HG02970 (cell line): Measurements from ENCODE around the gene OCIAD2.
"Not testable (repeated sequence)": the region's sequence is repeated elsewhere in the genome, so short reads cannot be mapped to it uniquely, and the experiment has no call there.

Experiments used
- ATAC-seq: cut with Tn5 transposase; IDR thresholded peaks from one replicate; pipeline ENCODE4 v1.9.1; 2021; ENCODE audit warnings: mild to moderate bottlenecking, moderate library complexity, moderate number of reproducible peaks; ENCODE audit not compliant: unreplicated experiment, low FRiP score

The OCIAD2 gene

GRCh38 chr4:48908687-48909086, 2.1 kb upstream of the OCIAD2 start:
- ATAC-seq: no peak

- ATAC-seq: no peak
These were observed 1.3 kb upstream of the OCIAD2 start for GRCh38 chr4:48907706-48908477.

GRCh38 chr4:48905363-48906015, 1.1 kb downstream of the OCIAD2 start:
- no peak for ATAC-seq

DNA sequence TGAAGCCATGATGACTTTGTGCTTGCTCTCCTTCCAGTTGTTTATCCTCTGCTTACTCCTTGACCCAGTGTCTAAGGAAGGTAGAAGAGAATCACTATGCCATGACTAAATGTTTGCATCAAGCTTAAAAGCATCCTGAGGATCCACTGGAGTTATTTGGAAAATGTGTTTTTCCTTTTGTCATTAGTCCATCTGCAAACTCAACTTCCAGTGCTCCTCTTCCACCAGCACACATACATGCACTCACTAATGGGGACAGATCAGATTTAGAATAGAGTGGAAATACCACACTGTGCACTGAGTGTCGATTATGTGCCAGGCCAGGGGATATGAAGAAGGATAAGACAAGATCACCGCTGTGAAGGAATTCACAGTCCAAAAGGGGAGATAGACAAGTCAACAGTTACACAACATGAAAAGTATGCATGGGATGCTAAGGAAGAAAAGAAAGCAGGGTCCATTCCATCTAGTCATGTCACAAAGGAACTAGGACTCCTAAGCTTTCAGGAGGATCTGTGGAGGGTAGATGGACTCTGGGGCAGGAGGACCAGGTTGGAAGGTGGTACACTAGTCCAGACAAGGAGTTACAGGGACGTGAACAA, 1.9 kb downstream of the OCIAD2 start:
- no peak for ATAC-seq

- no peak for ATAC-seq
These were observed 2.5 kb downstream of the OCIAD2 start for GRCh38 chr4:48904101-48904500.

- ATAC-seq: no peak
These were observed 4.3 kb downstream of the OCIAD2 start for GRCh38 chr4:48902266-48902665.

GRCh38 chr4:48901196-48901595, 5.4 kb downstream of the OCIAD2 start:
- ATAC-seq: no peak

GRCh38 chr4:48899950-48900349, 6.6 kb downstream of the OCIAD2 start:
- ATAC-seq: no peak

DNA sequence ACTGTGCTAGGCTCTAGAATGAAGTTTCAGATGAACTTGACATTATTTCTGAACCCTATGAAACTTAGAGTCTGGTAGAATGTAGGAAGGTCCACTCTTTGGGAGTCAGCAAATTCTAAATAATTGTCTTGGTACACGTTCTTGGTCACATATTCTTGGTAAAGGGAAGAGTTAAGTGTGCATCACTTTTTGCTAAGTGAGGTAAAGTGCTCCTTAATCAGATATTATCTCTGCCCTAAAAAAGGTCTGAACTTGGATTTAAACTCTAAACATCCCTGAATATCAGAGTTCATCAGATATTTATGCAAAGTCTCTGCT, 7.2 kb downstream of the OCIAD2 start:
- ATAC-seq: no peak

DNA sequence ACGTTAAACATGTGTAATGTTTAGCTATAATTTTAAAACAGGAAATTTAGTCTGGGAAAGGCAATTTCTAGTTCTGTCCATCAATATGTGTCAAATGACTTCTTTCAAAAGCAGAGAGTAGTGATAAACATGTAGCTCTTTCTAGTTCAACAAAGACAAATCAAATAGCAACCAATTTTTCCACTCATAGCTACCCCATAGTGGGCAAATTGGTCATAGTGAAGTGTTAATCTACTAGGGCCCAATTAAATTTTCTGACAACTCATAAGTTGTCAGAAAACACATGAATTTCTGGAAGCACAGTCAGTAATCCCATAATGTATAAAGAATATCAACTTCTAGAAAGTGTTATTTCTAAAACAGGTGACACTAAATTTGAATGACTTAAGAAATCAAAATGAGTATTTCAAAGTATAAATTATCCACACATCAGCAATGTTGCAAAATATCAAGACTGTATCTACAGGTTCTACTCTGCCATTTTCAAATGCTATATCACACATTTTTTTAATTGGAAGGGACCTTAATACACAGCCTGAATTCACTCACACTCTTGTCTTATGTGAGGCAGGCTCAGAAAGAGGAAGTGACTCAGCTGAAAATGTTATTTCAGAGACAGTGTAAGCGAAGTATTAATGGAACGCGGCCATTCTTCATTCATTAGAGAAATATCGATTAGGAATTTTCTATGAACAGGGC, 7.7 kb downstream of the OCIAD2 start:
- ATAC-seq: no peak

DNA sequence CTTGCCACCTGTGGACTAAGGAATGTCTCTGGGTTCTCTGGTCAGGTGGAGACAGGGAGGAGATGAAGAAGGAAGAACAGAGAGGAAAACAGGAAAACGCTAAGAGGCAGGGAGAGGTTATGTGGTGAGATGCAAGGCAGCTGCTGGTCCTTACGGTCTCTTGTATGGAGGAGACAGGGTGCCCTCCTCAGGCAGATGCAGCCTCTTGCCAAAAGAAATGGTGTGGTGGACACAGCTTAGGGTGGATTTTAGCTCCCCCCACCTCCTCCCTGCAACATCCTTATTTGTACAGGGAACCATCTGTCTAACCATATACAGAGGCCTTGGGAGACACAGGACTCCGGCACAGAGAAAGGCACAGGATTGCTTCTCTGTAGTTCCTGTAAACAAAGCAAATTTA, 9.7 kb downstream of the OCIAD2 start:
- ATAC-seq: no peak

DNA sequence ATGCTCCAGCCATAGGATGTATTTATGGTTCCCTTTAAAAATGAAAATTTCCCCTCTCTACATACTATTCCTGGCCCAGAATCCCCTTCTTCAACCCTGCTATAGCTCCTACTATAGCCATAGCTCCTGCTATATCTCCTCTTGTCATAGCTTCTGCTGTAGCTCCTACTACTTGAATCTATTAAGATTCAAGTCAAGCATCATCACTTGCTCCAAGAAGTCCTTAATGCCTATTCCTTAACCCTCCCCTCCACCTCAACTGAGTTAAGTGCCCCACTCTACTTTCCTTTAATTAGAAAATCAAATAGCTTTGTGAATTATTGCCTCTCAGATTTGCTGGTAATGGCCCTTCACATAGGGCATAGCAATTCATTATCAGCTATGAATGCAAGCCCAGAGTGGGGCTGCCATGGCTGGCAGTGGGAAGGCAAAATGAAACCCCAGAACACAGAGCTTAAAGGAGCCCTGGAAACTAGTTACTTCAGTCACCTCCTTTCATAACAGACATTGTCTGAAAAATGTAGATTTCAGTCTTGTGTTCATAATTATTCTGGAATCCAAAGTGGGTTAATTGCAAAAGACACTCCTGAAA, 15.4 kb downstream of the OCIAD2 start:
- no peak for ATAC-seq

- ATAC-seq: not testable (repeated sequence)
These were observed 16.8 kb downstream of the OCIAD2 start for GRCh38 chr4:48889750-48890149.

DNA sequence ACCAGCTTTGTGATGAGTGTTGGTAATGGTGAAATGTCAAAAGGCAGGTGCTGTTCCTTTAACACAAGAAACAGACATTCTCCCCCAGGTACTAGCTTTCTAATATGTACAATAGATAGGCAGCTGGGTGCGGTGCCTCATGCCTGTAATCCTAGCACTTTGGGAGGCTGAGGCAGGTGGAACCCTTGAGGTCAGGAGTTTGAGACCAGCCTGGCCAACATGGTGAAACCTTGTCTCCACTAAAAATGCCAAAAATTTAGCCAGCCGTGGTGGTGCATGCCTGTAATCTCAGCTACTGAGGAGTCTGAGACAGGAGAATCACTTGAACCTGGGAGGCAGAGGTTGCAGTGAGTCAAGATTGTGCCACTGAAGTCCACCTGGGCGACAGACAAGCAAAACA, 24.9 kb downstream of the OCIAD2 start:
- ATAC-seq: not testable (repeated sequence)

DNA sequence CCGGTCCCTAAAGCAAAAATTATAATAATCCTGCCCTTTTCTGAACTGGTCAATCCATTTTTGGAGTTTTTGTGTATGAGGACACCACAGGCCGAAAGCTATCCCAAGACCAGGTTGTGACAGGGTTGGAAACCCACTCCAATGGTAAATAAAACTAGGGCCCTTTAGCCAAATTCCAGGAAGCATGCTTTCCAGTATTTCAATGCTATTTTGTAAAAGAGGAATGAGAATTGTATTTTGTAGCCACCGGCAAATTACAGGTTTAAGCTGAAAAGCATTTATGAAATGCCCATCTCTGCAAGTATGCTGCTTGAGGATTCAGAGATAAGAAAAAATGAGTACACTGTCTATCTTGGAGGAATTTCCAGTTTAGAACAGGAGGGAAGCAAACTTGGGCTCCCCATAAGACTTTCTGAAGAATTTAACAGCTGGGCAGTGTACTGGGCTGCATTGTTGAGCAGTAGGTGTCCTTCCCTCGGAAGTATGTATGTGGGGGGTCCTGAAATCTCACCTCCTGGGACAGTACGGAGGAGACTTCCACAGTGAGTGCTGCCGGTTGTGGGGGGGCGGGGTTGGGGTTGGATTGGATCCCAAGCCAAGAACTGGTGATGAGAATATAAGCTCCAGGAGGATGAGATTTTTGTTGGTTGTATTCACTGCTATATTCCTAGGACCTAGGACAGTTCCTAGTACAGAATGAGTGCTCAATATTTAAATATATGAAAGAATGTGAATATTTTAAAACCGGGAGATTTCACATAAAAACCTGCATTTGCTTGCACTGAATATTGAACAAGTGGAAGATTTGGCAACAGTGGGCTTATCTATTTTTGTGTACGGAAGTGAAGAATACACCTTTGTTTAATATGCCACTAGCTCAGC, 26.8 kb downstream of the OCIAD2 start:
- ATAC-seq: no peak

DNA sequence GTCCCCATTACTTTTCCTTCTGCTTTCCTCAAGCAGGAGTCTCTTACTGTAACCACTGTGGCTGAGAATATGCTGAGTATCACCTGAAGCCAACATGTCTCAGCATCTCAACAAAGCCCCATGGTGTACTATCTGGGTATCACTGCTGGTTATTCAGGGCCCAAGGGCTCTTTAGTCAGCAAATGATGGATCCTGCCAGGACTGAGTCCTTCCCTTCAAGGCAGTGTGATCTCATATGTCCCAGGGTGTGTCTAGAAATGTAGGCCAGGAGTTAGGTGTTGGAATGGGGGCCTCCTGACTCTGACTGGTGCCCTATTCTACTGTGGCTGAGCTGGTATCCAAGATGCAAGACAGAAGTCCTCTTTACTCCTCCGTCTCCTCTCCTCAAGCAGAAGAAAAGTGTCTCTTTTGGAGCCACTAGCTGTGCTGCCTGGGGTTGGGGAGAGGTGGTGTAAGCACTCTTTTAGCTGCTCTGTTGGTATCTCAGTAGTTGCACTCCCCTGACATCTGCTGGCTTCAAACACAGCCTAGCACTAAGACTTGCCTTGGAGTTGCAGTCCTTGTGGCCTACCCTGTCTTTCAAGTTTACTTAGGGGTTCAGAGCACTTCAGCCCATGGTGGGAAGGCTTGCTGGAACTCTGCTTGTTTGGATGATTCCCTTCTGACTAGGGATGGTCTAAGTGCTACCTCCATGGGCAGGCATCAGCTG, 28.6 kb downstream of the OCIAD2 start:
- ATAC-seq: no peak

- not testable (repeated sequence) for ATAC-seq
These were observed 41.9 kb downstream of the OCIAD2 start for GRCh38 chr4:48864696-48865095.

DNA sequence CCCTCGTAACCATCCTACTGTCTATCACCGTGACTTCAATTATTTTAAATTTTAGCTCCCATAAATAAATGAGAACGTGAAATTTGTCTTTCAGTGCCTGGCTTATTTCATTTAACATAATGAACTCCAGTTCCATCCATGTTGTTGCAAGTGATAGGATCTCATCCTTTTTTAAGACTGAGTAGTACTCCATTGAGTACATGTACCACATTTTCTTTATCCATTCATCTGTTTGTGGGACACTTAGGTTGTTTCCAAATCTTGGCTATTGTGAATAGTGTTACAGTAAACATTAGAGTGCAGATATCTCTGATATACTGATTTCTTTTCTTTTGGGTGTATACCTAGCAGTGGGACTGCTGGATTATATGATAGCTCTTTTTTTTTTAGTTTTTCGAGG, 42.8 kb downstream of the OCIAD2 start:
- no peak for ATAC-seq

GRCh38 chr4:48862661-48863060, 43.9 kb downstream of the OCIAD2 start:
- ATAC-seq: no peak
